Cardiac septum (tissue), 1 donor: Measurements from ENCODE around the gene ABHD13. TPM values are rescaled to one million over a fixed set of nuclear protein-coding genes. Genes with fewer than 3 reads are reported as not detected.
"Not testable (repeated sequence)": the region's sequence is repeated elsewhere in the genome, so short reads cannot be mapped to it uniquely, and the experiment has no call there.

Experiments used
- DNase-seq: peaks from one replicate; pipeline ENCODE4 v3.0.0-alpha.2; 2020; ENCODE audit warnings: low spot score
- intact Hi-C: fragments of 100-400 bp; cut with DNase I; formaldehyde crosslinking; loops from one replicate; pipeline ENCODE4 v1.14.0; 2022
- long read RNA-seq: library from polyadenylated mRNA; unstranded; transcript quantifications from one replicate; pipeline ENCODE4 v2.0.0, GENCODE V29; 2021
- total RNA-seq: library from RNA; stranded (reverse); fragmentation: NEBNext Ultra II Directional; extraction: Animal tissue kit (Norgen Biotek cat#: 25700); gene quantifications from one replicate; pipeline ENCODE4 v1.2.1, GENCODE V29; 2021
- donor health status: DM: no; HTN: no; CAD: no.

ABHD13 gene
- total RNA-seq: 5.5 TPM
- long read RNA-seq, full-length matches to known transcripts: 10 of 10 reads
- long read RNA-seq, partial matches to known transcripts: 0 of 10 reads
- long read RNA-seq, other reads (novel, unspliced or antisense): 0 of 10 reads

DNA sequence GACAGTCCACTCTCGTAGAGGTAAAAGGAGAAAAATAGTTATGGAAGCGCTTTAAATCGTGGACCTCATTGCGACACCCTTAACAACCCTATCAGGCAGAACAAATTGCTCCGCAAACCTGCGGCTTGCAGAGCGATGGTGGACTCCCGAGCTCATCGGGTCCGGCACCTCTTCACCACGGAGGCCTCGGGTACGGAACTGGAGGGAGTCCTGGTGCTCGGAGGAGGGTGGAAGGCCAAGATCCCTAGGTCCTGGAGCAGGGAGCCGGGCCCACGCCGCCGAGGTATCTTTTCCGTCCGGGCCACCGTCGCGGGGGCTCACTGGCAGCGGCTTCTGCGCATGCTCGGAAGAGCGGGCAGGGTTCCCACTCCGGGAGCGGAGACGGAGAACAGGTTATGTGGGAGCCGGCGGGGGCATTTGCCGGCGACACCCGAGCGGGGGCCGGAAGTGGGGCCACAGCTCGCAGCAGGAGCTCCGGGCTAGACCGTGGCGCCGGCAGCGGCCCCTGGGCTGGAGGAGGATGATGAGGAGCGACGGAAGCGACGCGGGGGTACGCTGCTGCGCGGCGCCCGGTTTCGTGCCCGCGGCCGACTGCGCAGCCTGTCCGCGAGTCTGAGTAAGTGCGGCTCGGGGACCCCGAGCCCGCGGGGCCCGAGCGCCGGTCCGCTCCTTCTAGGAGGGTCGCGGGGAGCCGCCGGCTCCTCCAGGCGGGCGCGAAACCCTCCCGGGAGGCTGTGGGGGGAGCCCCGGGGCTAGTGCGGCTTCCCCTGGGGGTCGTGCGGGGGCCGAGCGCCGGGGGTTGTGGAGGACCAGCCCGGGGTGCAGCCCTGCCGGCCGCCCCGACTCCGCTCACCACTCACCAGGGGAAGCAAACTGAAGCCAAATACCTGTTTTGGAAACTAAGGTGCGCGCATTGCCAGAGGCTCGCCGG, at the start of gene ABHD13:
Gene ABHD13 (plus strand): TSS at position 349 of the 931 bp plus-strand sequence. CDS start 10,827 bp downstream, outside the sequence.
- intact Hi-C loops: no loop called here
- DNase-seq: peak; percentile 95

DNA sequence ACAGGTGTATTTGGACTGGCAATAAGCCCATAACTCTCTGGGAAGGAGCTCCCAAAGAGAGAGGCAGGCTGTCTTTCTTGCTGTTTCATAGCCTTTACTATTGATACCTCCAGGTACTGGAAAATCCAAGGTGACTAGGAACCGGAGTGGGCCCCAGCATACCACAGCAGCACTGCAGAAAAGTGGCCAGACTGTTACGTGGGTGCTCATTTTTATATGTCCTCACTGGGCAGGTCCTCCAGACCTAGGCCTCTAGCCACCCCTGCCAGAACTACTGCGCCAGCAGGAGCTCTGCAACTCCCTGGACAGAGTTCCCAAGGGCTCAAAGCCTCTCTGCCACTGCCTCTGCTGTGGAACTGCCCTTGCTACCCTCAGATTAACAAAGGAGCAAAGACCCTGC, 49.3 kb upstream of the ABHD13 start:
- intact Hi-C loops: no loop called here
- peak; percentile 53 for DNase-seq

DNA sequence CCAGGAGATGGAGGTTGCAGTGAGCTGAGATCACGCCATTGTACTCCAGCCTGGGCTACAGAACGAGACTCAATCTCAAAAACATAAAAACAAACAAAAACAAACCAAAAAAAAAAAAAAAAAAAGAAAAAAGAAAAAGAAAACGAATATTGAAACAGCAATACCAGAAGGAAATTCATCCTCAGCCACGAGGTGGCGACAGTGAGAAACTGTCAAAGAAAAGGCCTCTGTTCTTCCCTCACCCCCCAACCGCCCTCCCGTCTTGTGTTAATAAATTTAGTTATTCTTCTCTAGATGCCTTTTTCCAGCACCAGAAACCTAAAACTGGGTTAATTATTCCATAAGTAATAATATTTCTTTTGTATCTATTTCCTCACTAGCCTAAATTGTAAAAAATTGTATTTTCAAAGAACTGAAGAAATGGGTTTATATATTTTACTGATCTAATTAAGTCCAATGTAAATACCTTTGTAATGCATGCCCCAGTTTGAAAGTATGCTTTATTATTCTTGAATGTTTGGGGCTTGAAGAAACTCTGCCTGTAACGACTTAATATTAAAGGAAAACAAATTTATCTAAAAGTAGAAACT, 41.4 kb upstream of the ABHD13 start:
- peak; percentile 53 for DNase-seq
- intact Hi-C loops: no loop called here

DNA sequence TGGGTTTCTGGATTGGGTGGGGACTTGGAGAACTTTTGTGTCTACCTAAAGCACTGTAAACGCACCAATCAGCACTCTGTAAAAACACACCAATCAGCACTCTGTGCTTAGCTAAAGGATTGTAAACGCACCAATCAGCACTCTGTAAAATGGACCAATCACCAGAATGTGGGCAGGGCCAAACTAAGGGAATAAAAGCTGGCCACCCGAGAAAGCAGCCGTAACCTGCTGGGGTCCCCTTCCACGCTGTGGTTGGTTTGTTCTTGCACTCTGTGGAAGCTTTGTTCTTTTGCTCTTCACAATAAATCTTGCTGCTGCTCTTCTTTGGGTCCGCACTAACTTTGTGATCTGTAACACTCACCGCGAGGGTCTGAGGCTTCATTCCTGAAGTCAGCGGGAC, 40.1 kb upstream of the ABHD13 start:
- DNase-seq: no peak
- intact Hi-C loops: no loop called here

DNA sequence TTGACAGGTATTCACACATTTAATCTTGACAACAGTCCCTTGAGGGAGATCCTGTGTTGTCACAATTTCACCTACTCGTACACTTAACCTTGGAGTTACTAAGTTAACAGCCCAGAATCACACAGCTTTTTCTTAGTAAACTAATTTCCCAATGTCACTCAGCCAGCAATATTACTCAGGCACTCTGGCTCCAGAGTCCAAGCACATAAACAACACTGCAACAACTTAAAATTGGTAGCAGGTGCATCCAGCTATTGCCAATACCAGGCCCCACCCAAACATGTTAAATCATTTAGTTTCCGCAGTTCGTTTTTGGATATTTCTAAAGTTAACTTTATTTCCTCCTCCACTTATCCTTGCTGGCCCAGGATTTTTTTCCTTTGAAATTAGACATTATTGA, 35.5 kb upstream of the ABHD13 start:
- DNase-seq: no peak
- intact Hi-C loops: no loop called here

DNA sequence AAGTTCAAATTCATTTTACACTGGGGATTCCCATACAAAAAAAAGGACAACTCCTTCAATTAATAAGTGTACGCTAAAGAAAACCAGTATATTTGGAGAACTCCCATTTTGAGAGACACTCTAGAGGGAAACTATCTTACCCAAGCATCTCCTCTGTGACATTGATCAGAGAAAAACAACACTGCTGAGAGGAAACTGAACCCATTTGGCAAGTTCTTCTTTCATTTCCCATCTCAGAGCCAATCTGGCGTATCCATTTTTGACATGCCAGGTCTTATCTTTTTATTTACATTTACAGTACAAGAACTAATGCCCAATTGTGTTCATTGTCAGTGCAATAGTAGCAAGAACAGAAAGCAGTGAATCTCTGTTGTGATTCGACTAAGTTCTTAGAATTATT, 33.0 kb upstream of the ABHD13 start:
- intact Hi-C loops: no loop called here
- DNase-seq: no peak

DNA sequence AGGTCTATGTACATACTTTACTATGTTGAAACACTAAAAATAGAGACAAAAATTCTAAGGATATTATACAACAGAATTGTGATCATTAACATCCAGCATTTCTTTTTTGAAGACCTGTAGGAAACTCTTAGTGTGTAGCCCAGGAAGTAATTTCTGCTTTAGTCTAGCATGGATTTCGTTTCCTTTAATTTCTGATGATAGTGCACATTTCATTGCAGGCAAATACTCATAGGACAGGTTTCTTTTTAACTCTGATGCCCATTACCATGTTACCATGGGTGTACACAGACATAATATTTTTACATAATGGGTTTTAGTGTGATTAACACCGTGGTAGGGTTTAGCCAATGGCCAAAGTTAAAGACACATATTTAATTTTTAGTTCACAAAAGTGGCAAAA, 29.9 kb upstream of the ABHD13 start:
- no peak for DNase-seq
- intact Hi-C loops: no loop called here

DNA sequence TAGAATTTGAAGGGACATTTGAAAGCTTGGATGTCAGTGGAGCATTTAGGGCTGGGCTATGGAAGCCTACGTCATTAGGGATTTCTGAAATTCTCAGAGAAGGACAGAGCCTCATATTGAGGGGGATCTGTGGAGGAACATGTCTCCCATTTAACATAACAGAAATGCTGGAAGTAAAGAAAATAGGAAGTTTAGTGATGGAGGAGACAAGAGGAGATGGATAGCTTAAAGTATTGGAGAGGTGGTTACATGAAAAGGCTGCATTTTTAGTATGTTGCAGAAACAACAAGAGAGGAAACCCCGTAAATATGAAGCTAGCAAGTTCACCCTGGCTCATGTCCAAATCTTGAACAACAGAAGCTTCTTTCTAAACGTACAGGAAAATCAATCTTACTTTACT, 27.3 kb upstream of the ABHD13 start:
- intact Hi-C loops: no loop called here
- no peak for DNase-seq

DNA sequence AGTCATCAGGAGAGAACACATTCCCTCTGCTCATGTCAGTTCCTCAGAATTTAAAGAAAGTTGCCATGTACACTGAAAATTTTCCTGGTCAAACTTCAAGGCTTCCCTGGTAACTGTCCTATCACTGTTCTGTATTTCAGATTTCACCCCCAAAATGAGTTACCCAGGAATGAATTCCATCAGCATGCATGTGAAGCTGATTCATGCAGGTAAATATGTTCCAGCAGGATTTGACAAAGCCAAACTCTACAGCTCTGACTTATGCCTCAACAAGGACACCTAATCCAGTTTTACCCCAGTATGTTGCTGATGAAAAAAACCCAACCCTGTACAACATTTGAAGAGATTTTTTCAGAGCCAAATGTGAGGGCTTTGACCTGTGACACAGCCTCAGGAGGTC, 24.4 kb upstream of the ABHD13 start:
- no peak for DNase-seq
- intact Hi-C loops: no loop called here

DNA sequence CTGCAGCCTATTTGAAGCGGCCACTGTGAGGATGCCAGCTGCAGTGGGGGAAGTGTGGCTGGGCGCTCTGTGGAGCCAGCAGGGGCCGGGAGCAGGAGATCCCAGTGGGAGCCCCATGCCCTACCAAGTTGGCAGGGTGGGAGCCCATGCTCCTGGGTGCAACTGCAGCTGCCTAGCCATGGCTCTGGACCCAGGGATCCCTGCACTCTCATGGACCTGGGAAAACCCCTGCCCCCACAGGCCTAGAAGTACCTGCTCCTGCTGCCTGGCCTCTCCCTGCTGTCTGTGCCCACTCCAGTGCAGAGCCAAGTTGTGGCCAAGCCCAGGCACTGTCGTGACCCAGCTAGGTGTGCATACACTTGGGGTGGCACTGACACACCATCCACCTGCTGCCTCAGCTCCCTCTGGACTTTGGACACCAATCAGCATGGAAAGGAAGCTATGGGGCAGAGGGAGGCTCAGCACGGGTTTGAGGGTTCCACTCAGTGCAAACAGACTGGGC, 23.7 kb upstream of the ABHD13 start:
- intact Hi-C loops: no loop called here
- DNase-seq: no peak

DNA sequence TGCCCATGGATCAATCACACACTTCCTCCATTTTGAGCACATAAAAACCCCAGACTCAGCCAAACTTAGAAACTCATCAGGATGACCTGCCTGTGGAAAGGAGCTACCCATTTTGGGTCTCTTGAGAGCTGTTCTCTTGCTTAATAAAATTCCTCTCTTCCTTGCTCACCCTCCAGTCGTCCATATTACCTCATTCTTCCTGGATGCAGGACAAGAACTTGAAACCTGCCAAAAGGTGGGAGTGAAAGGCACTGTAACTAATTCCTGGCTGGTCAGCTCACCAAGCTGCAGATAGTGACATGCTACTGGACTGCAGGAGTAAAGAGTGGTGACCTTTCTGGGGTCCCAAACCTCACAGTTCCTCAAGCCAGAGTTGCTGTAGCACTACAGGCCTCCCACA, 23.0 kb upstream of the ABHD13 start:
- intact Hi-C loops: no loop called here
- DNase-seq: no peak

DNA sequence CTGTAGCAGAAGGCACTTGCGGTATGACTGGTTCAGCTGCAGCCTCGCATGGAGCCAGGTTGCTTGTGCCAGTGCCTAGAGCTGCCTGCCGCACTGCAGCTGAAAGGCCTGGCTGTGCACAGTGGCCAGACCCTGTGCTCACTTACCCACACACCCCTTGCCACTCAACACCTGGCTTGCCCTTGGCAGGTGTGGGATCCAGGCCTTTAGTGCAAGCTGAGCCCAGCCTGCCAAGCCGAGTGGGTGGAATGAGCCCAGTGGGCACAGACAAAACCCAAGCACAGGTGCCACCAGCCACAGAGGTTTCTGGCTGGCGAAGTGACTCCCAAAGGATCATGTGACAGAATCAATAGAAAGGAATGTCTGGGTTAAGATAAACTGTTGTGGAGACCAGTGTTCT, 22.3 kb upstream of the ABHD13 start:
- intact Hi-C loops: no loop called here
- DNase-seq: no peak

DNA sequence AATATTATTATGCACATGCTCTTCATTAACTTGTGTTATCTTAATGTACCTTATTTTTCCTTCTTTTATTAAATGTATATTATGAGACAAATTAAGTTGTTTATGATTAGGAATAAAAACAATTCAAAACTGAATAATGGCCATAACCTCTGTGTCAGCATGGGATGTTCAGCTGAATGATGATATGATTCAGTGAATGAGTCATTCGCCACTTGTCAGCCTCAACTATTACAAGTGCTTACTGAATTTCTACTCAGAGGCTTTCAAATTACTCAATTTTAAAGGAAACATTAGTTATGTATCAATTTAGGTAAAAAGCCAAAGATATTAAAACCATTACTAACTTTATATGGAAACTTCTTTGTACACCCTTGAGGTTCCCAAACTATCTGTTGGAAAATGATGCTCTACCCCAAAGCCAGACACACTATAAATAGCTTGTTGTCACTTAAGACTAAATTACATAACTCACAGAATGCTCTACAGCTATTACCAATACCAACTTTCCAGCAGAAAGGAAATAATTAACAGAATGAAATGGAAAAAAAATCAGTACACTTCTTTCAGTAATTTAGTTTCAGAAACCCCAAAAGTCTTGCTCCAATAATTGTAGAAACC, 17.3 kb upstream of the ABHD13 start:
- DNase-seq: no peak
- intact Hi-C loops: no loop called here

DNA sequence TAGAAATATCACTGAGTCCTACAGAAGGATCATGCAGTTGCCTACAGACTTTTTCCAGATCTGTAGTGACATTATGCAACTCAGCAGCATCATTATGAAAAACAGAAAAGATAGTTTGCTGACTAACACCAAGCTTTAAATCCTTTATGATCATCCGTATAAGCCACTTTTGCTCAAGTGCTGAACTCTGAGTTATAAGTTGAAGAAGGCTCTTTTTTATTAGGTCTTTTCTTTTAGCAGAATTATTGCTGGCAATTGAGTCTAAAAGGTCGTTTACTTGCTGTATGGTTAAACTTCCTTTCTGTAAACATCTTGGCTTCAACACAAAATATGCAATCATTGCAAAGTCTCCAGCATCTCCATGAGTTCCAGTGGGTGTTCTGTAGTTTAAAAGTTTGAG, 7.6 kb upstream of the ABHD13 start:
- intact Hi-C loops: no loop called here
- DNase-seq: no peak

DNA sequence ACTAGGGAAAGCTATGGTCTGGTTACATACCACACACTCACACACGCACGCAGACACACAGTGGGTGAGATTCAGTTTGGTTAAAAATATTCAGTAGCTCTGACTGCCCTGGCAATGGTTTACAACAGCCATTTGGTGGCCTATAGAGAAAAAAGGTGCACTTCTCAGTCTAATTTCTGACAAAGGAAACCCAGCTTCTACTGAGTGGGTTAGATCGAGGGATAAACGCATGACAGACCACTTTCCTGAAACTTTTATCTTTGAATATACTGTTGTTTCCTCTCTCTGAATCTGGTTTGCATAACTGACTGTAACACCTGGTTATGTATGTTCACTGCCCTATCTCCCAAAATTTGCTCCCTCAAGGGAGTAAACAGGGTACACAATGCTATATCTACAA, 5.3 kb upstream of the ABHD13 start:
- intact Hi-C loops: no loop called here
- no peak for DNase-seq

DNA sequence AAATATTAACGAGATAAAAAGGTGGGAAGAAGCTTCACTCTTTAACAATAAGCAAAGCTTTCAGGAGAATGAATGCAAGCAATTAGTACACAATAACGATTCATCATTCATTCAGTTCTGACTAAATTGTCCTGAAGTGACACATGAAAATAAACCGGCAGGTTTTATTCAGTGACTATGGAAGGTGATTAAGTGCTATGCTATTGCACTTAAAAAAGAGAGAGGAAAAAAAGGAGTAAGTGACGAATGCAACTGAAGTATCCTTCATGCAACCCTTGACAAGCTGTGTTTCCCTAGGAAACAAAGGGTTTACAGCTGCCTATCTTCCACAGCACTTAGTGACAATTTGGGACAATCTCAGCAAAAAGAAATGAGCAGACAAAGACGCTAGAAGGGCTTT, 4.2 kb upstream of the ABHD13 start:
- intact Hi-C loops: no loop called here
- no peak for DNase-seq

DNA sequence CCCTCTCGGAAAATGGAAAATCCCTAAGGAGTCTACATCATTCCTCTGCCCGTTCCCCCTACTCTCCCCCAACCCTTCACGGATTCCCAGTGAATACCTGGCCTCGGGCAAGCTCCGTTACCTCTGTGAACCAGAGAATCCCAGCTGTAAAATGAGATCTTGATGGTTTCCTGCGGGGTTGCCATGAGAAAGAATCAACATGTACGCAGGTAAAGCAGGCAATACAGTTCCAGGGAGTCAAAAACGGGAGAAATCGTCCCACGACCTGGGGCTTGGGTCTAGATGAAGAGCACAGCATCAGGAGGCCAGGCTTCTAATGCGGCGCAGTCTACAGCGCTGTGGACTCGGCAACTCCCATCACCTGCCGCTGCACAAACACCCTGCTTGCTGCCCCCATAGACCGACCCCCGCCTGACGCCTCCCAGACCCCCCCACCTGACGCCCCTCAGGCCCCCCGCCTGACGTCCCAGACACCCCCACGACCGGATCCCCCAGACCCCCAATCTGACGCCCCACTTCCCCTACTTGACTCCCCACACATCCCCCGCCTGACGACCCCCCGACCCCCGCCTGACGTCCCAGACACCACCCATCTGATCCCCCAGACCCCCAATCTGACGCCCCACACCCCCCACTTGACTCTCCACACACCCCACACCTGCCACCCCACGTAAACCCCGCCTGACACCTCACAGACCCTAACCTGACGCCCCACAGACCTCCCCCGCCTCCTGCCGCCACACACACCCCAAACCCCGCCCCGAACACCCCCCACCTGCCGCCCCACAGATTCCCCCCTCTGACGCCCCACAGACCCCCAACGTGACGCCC, 3.5 kb upstream of the ABHD13 start:
- no peak for DNase-seq
- intact Hi-C loops: no loop called here

DNA sequence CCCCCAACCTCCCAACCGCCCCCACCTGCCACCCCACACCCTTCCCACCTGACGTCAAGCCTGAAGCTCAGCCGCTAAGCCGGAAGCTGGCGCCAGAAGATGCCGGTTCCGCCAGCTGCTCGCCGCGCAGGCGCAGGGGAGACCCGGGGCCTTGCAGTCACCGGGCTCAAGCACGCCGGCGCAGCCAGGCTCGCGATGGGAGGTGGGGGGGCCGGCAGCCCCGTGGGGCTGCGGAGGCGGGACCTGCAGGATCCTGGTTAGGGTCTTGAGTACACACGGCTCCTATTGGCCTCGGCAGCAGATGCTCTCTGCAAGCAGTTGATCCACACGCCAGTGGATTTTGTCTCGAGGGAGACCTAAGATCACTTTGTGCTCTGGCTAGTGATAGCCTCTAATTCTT, 2.8 kb upstream of the ABHD13 start, which contains the start of gene LIG4:
Gene LIG4 (minus strand): TSS at position 101 of the 400 bp plus-strand sequence. CDS start 4,268 bp downstream, outside the sequence.
- peak; percentile 96 for DNase-seq
- intact Hi-C loops: no loop called here

DNA sequence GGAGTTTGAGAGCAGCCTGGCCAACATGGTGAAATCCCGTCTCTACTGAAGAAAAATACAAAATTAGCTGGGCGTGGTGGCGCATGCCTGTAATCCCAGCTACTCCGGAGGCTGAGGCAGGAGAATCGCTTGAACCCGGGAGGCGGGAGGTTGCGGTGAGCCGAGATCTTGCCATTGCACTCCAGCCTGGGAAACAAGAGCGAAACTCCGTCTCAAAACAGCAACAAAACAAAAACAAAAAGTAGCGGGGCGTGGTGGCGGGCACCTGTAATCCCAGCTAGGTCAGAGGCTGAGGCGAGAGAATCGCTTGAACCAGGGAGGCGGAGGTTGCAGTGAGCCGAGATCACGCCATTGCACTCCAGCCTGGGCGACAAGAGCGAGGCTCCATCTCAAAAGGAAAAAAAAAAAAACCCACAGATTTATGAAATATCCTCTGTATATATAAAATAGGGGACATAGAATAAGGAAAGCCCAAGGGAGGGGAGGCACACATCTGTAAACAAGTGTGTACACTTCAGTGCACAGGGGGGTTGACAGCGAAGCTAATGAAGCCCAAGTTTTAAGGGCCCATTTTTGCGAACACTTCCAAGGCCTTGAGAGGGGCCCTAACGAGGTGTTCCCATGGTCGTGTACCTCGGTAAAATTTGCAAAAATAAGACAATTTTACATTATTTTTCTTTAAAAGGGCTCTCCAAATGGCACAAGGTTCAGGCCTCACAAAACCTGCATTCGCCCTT, 717 bp upstream of the ABHD13 start:
- DNase-seq, intact Hi-C loops: not testable (repeated sequence)
